Keratinocyte (primary cell): ENCODE measurements around the gene TXK.

Experiments
- EZH2 ChIP-seq: IDR thresholded peaks from one replicate; pipeline ENCODE4 v1.6.1; 2012; ENCODE audit warnings: inconsistent platforms, mild to moderate bottlenecking, low read length, moderate library complexity
- TF ChIP-seq, protein P1 (sequence below), 3 experiments: IDR thresholded peaks in 1 of 3; conservative IDR thresholded peaks in 1 of 3; optimal IDR thresholded peaks in 1 of 3; 2 replicates in 2 of 3; 3 replicates in 1 of 3; pipeline versions ENCODE3 to v1.5.1; 2011; ENCODE audit warnings: low read length in 3 of 3, mild to moderate bottlenecking in 3 of 3, moderate library complexity in 2 of 3, control low read depth in 1 of 3, inconsistent platforms in 1 of 3; ENCODE audit not compliant: insufficient read depth in 2 of 3; ENCODE audit errors: extremely low read depth in 1 of 3

DNA sequence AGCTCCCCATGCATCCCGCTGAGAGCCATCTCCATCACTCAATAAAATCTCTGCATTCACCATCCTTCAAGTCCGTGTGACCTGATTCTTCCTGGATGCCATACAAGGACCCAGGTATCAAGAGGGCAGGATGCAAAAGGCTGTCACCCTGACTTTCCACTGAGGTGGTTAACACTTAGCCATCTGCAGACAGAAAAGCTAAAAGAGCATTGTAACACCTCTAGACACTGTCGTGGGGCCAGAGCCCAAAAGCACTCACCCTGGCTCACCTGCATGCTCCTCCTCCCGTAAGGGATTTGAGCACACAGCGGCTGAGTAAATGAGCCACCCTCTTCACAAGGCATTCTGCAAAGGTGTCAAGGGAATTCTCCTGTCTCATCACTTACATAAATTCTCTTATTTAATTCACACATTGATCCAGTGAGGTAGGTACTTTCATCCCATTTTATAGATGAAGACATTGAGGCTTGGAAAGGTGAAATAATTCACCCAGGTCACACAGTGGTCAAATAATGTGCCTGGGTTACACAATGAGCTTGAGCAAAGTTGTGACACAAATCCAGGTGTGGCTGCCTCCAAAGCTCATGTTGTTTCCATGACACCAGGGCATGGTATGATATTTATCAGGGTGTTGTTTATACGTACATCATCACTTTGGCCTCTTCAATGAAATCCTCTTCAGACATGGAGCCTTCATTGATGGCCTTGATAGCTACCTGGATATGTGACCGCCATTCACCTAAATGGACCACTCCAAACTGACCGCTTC, 48.0 kb downstream of the TXK start:
- TF ChIP-seq EZH2 = no peak
- TF ChIP-seq, protein P1, sequence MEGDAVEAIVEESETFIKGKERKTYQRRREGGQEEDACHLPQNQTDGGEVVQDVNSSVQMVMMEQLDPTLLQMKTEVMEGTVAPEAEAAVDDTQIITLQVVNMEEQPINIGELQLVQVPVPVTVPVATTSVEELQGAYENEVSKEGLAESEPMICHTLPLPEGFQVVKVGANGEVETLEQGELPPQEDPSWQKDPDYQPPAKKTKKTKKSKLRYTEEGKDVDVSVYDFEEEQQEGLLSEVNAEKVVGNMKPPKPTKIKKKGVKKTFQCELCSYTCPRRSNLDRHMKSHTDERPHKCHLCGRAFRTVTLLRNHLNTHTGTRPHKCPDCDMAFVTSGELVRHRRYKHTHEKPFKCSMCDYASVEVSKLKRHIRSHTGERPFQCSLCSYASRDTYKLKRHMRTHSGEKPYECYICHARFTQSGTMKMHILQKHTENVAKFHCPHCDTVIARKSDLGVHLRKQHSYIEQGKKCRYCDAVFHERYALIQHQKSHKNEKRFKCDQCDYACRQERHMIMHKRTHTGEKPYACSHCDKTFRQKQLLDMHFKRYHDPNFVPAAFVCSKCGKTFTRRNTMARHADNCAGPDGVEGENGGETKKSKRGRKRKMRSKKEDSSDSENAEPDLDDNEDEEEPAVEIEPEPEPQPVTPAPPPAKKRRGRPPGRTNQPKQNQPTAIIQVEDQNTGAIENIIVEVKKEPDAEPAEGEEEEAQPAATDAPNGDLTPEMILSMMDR (optimal IDR thresholded peaks at IDR 0.05 in 1 of 3, IDR thresholded peaks at IDR 0.05 in 1 of 3, conservative IDR thresholded peaks at IDR 0.05 in 1 of 3; ENCODE audit: extremely low read depth in 1 of 3, insufficient read depth in 2 of 3, low read length in 3 of 3) = no peak
